ENCODE data around the gene OXA1L.

DNA sequence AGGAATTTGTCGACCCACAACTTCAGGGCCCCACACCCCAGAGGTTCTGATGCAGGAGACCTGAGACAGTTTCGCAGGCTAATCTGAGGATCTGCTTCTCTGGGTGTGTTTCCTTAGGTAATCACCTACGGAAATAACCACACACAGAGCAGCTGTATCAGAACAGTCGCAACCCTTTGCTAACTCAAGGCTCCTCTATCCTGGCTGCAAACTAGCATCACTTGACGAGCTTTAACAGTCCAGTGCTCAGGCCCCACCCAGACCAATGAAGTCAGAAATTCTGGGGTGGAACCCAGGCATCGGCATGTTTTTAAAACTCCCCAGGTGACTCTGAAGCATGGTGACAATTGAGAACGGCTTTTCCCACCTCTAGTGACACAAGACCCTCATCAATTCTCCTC is 28.1 kb downstream of the OXA1L start:
- TF ChIP-seq, protein P1, sequence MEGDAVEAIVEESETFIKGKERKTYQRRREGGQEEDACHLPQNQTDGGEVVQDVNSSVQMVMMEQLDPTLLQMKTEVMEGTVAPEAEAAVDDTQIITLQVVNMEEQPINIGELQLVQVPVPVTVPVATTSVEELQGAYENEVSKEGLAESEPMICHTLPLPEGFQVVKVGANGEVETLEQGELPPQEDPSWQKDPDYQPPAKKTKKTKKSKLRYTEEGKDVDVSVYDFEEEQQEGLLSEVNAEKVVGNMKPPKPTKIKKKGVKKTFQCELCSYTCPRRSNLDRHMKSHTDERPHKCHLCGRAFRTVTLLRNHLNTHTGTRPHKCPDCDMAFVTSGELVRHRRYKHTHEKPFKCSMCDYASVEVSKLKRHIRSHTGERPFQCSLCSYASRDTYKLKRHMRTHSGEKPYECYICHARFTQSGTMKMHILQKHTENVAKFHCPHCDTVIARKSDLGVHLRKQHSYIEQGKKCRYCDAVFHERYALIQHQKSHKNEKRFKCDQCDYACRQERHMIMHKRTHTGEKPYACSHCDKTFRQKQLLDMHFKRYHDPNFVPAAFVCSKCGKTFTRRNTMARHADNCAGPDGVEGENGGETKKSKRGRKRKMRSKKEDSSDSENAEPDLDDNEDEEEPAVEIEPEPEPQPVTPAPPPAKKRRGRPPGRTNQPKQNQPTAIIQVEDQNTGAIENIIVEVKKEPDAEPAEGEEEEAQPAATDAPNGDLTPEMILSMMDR (conservative IDR thresholded peaks at IDR 0.05; ENCODE audit: low read depth in 2 of 2): no peak
- TF ChIP-seq, protein P2, sequence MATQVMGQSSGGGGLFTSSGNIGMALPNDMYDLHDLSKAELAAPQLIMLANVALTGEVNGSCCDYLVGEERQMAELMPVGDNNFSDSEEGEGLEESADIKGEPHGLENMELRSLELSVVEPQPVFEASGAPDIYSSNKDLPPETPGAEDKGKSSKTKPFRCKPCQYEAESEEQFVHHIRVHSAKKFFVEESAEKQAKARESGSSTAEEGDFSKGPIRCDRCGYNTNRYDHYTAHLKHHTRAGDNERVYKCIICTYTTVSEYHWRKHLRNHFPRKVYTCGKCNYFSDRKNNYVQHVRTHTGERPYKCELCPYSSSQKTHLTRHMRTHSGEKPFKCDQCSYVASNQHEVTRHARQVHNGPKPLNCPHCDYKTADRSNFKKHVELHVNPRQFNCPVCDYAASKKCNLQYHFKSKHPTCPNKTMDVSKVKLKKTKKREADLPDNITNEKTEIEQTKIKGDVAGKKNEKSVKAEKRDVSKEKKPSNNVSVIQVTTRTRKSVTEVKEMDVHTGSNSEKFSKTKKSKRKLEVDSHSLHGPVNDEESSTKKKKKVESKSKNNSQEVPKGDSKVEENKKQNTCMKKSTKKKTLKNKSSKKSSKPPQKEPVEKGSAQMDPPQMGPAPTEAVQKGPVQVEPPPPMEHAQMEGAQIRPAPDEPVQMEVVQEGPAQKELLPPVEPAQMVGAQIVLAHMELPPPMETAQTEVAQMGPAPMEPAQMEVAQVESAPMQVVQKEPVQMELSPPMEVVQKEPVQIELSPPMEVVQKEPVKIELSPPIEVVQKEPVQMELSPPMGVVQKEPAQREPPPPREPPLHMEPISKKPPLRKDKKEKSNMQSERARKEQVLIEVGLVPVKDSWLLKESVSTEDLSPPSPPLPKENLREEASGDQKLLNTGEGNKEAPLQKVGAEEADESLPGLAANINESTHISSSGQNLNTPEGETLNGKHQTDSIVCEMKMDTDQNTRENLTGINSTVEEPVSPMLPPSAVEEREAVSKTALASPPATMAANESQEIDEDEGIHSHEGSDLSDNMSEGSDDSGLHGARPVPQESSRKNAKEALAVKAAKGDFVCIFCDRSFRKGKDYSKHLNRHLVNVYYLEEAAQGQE (IDR thresholded peaks at IDR 0.05; ENCODE audit: unreplicated experiment): no peak
- TF ChIP-seq POLR2AphosphoS5 (IDR thresholded peaks at IDR 0.05; ENCODE audit: low read depth): no peak
- TF ChIP-seq EZH2phosphoT487 (IDR thresholded peaks at IDR 0.05; ENCODE audit: unreplicated experiment): no peak
- no peak for TF ChIP-seq CREB1 (CRISPR knock-in tag; IDR thresholded peaks at IDR 0.05; ENCODE audit: low read depth)
